Uterus (tissue), 2 donors: ENCODE results near the gene CDH4.

Experiments
- POLR2A ChIP-seq, 2 donors: fragments of 450-650 bp; IDR thresholded peaks; one replicate each; pipeline ENCODE4 v1.6.1; 2016; ENCODE audit warnings: antibody characterized with exemption in 2 of 2, mild to moderate bottlenecking in 1 of 2, moderate library complexity in 1 of 2
- TF ChIP-seq, protein P1 (sequence below), 4 experiments: fragments of 200-600 bp in 2 of 4; fragments of 450-650 bp in 2 of 4; sonication (generic) in 2 of 4; IDR thresholded peaks; one replicate each; pipeline ENCODE4 v1.5.1; 2016 to 2019; ENCODE audit warnings: antibody characterized with exemption in 4 of 4, mild to moderate bottlenecking in 2 of 4, moderate library complexity in 1 of 4

DNA sequence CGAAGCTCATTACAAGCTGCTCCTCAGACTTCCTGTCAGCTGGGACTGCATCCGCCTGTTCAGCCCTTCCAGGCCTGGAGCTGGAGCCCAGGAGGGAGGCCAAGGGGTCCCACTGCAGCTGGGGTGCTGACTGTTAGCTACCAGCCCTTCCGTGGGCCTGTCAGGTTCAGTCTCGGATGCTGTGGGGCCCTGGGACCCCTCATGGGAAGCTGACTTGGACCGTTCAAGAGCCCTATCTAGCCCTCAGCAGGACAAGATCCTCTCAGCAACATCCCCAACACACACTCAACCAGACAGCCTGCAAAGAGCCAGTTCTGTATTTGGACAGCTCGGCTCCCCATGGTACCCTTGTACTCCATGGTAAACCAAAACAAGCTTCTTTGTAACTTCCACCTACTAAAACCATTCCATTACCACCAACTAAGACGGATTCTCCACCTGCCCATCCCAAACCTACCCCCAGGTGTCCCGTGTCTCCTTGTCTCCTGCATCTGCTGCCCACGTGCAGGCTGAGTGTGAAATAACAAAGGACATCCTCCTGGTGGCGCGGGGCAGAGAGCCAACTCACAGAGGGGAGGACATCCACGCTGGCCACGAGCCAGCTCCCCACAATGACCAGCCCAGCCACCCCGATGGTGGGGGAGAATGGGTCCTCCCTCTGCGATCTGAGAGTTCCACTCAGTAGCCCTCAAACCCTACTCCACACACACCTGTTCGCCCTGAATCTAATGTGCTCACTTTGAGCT, 702.4 kb downstream of the CDH4 start:
- TF ChIP-seq POLR2A (IDR thresholded peaks at IDR 0.05): no peak
- TF ChIP-seq, protein P1, sequence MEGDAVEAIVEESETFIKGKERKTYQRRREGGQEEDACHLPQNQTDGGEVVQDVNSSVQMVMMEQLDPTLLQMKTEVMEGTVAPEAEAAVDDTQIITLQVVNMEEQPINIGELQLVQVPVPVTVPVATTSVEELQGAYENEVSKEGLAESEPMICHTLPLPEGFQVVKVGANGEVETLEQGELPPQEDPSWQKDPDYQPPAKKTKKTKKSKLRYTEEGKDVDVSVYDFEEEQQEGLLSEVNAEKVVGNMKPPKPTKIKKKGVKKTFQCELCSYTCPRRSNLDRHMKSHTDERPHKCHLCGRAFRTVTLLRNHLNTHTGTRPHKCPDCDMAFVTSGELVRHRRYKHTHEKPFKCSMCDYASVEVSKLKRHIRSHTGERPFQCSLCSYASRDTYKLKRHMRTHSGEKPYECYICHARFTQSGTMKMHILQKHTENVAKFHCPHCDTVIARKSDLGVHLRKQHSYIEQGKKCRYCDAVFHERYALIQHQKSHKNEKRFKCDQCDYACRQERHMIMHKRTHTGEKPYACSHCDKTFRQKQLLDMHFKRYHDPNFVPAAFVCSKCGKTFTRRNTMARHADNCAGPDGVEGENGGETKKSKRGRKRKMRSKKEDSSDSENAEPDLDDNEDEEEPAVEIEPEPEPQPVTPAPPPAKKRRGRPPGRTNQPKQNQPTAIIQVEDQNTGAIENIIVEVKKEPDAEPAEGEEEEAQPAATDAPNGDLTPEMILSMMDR (IDR thresholded peaks at IDR 0.05): no peak
